Panc1 (cell line): Measurements from ENCODE around the gene ATP6V1B1. TPM values are rescaled to one million over a fixed set of nuclear protein-coding genes. Genes with fewer than 3 reads are reported as not detected.

Source experiments
- ATAC-seq: fragments of 200-7000 bp; cut with Tn5 transposase; 2 replicates; pipeline ENCODE4 v1.9.1; 2020; ENCODE audit warnings: mild to moderate bottlenecking, moderate library complexity
- BruUV-seq: library from RNA; stranded (reverse); fragments of 400-500 nt; replicated peaks from 2 replicates; lab custom pipeline; 2021; lab: Mats Ljungman, UMichigan
- CTCF ChIA-PET: fragments of 300-600 bp; sonication (Branson Sonifier 250); formaldehyde crosslinking; loops from one replicate; lab custom pipeline; 2022; ENCODE audit warnings: antibody characterized with exemption; lab: Charles Lee
- POLR2A ChIA-PET: fragments of 300-600 bp; sonication (Branson Sonifier 250); formaldehyde crosslinking; loops from one replicate; lab custom pipeline; 2022; ENCODE audit warnings: antibody characterized with exemption; lab: Charles Lee
- DNase-seq: peaks from one replicate; pipeline ENCODE4 v3.0.0-alpha.2; 2010; ENCODE audit warnings: low read depth, low spot score
- H3K27ac ChIP-seq: 2 replicates; pipeline ENCODE4 v1.5.1; 2011; ENCODE audit warnings: mild to moderate bottlenecking, low read length, inconsistent platforms
- H3K27me3 ChIP-seq: fragments of 200-500 bp; sonication (Bioruptor generic); 2 replicates; pipeline ENCODE4 v1.6.0; 2014; ENCODE audit warnings: low read length, inconsistent platforms; ENCODE audit not compliant: control insufficient read depth, insufficient read depth
- H3K36me3 ChIP-seq: fragments of 200-500 bp; sonication (Bioruptor generic); 2 replicates; pipeline ENCODE4 v1.5.1; 2014; ENCODE audit warnings: inconsistent platforms, mild to moderate bottlenecking, low read length, moderate library complexity; ENCODE audit not compliant: control insufficient read depth, insufficient read depth
- H3K4me1 ChIP-seq: 2 replicates; pipeline ENCODE4 v1.5.1; 2011; ENCODE audit warnings: inconsistent platforms, mild to moderate bottlenecking, low read length, moderate library complexity; ENCODE audit not compliant: control insufficient read depth, insufficient read depth
- H3K4me3 ChIP-seq, 2 experiments: 2 replicates each; pipeline ENCODE4 v1.5.1; 2011 to 2012; ENCODE audit warnings: low read depth in 2 of 2, low read length in 2 of 2, mild to moderate bottlenecking in 2 of 2, inconsistent platforms in 1 of 2, moderate library complexity in 1 of 2
- H3K9me3 ChIP-seq: fragments of 200-500 bp; sonication (Bioruptor generic); 2 replicates; pipeline ENCODE4 v1.5.1; 2014; ENCODE audit warnings: low read depth, mild to moderate bottlenecking, inconsistent platforms, low read length, moderate library complexity; ENCODE audit not compliant: control insufficient read depth, insufficient read depth
- POLR2AphosphoS5 ChIP-seq: IDR thresholded peaks from 2 replicates; pipeline ENCODE4 v1.6.1; 2012; ENCODE audit warnings: mild to moderate bottlenecking, low read depth, low read length, moderate library complexity
- SIN3A ChIP-seq: IDR thresholded peaks from 2 replicates; pipeline ENCODE4 v1.6.1; 2012; ENCODE audit warnings: low read depth, mild to moderate bottlenecking, low read length, moderate library complexity, borderline replicate concordance; ENCODE audit not compliant: insufficient read depth
- TCF7L2 ChIP-seq: IDR thresholded peaks from 2 replicates; pipeline ENCODE4 v1.6.1; 2011; ENCODE audit warnings: mild to moderate bottlenecking, low read depth, low read length, inconsistent platforms
- in situ Hi-C: cut with HindIII; loops from 2 replicates; pipeline ENCODE4 v1.10.0; 2016; ENCODE audit warnings: low sequenced_read_pairs, low pct_unique_long_range_greater_than_20kb
- intact Hi-C: fragments of 100-400 bp; cut with micrococcal nuclease; formaldehyde crosslinking; loops from one replicate; pipeline ENCODE4 v1.10.0; 2022; ENCODE audit not compliant: unreplicated experiment
- total RNA-seq: library from RNA; stranded (reverse); gene quantifications from one replicate; pipeline ENCODE4 v1.2.1, GENCODE V29; 2021; ENCODE audit not compliant: unreplicated experiment
- TF ChIP-seq, protein P1 (sequence below), 2 experiments: IDR thresholded peaks; 2 replicates each; pipeline ENCODE4 v1.6.1; 2011 to 2012; ENCODE audit warnings: low read depth in 2 of 2, control low read depth in 1 of 2, low read length in 1 of 2, mild to moderate bottlenecking in 1 of 2, moderate library complexity in 1 of 2; ENCODE audit not compliant: insufficient read depth in 1 of 2
- TF ChIP-seq, protein P2 (sequence below): fragments of 450-650 bp; IDR thresholded peaks from 2 replicates; pipeline ENCODE4 v1.5.1; 2017; ENCODE audit warnings: mild to moderate bottlenecking

Gene ATP6V1B1
- total RNA-seq, 1 experiment from 2014 or later: 0.18 TPM

DNA sequence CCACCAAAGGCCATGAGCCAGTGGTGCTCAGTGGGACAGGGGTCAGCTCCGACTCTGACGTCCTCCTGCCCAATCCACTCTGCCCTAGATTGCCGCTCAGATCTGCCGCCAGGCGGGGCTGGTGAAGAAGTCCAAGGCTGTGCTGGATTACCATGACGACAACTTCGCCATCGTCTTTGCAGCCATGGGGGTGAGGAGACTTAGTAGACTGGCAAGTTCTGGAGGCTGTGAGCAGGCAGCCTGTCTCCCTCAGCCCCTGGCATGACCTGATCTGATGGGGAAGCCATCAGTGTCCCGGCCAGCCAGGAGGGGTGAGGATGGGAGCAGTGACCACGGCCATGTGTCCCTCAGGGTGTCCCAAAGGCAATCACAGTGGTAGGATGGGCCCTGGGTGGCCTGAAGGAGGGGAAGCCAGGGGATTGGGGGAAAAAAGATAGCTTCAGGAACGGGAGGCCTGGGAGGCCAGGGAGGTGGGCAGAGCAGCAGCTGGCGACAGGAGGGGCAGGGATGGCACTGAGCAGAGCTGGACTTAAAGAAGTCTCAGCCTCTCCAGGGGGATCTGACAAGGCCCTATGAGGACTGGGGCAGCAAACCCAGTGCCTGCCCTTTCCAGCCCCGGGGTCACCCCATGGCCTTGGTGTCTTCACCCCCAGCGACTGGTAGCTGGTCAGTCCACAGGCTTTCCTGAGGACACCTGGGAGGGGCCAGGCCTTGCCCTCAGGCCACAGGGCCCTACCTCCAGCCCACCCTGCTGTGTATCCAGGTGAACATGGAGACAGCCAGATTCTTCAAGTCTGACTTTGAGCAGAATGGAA, 25.3 kb downstream of the ATP6V1B1 start:
- no peaks in the 10 kb centered on the region for H3K36me3 ChIP-seq
- H3K27me3 ChIP-seq: no peaks in the 10 kb centered on the region; the same call in 1 of the 2 replicates
- POLR2A ChIA-PET: no interaction called here
- no peaks in the 10 kb centered on the region for H3K4me1 ChIP-seq
- no peaks in the 10 kb centered on the region for H3K9me3 ChIP-seq
- in situ Hi-C loops (no loop called here), intact Hi-C loops (no loop called here)
- no peak overlapping the region for H3K27ac ChIP-seq
- no TSS peak for BruUV-seq
- TF ChIP-seq SIN3A: no peak
- no peak for TF ChIP-seq POLR2AphosphoS5
- TF ChIP-seq, protein P1, sequence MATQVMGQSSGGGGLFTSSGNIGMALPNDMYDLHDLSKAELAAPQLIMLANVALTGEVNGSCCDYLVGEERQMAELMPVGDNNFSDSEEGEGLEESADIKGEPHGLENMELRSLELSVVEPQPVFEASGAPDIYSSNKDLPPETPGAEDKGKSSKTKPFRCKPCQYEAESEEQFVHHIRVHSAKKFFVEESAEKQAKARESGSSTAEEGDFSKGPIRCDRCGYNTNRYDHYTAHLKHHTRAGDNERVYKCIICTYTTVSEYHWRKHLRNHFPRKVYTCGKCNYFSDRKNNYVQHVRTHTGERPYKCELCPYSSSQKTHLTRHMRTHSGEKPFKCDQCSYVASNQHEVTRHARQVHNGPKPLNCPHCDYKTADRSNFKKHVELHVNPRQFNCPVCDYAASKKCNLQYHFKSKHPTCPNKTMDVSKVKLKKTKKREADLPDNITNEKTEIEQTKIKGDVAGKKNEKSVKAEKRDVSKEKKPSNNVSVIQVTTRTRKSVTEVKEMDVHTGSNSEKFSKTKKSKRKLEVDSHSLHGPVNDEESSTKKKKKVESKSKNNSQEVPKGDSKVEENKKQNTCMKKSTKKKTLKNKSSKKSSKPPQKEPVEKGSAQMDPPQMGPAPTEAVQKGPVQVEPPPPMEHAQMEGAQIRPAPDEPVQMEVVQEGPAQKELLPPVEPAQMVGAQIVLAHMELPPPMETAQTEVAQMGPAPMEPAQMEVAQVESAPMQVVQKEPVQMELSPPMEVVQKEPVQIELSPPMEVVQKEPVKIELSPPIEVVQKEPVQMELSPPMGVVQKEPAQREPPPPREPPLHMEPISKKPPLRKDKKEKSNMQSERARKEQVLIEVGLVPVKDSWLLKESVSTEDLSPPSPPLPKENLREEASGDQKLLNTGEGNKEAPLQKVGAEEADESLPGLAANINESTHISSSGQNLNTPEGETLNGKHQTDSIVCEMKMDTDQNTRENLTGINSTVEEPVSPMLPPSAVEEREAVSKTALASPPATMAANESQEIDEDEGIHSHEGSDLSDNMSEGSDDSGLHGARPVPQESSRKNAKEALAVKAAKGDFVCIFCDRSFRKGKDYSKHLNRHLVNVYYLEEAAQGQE (IDR thresholded peaks at IDR 0.05; ENCODE audit: insufficient read depth in 1 of 2, low read depth in 2 of 2, low read length in 1 of 2): no peak
- TF ChIP-seq, protein P2, sequence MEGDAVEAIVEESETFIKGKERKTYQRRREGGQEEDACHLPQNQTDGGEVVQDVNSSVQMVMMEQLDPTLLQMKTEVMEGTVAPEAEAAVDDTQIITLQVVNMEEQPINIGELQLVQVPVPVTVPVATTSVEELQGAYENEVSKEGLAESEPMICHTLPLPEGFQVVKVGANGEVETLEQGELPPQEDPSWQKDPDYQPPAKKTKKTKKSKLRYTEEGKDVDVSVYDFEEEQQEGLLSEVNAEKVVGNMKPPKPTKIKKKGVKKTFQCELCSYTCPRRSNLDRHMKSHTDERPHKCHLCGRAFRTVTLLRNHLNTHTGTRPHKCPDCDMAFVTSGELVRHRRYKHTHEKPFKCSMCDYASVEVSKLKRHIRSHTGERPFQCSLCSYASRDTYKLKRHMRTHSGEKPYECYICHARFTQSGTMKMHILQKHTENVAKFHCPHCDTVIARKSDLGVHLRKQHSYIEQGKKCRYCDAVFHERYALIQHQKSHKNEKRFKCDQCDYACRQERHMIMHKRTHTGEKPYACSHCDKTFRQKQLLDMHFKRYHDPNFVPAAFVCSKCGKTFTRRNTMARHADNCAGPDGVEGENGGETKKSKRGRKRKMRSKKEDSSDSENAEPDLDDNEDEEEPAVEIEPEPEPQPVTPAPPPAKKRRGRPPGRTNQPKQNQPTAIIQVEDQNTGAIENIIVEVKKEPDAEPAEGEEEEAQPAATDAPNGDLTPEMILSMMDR: no peak
- no peak for TF ChIP-seq TCF7L2
- CTCF ChIA-PET: interaction anchor here (0.6 to 1.2 kb wide), 2 partner anchors 41 to 131 kb away, joined by 3 to 4 read pairs; no protein-coding TSS in a partner anchor
- no peak overlapping the region for H3K4me3 ChIP-seq
- ATAC-seq (no peak), DNase-seq (no peak)

GRCh38 chr2:70961648-70961994, 25.9 kb downstream of the ATP6V1B1 start:
- Histone ChIP-seq H3K36me3 (no peaks in the 10 kb centered on the region), H3K4me3 (no peak overlapping the region), H3K4me1 (no peaks in the 10 kb centered on the region), H3K27ac (no peak overlapping the region), H3K9me3 (no peaks in the 10 kb centered on the region), H3K27me3 (no peaks in the 10 kb centered on the region; the same call in 1 of the 2 replicates)
- ChIA-PET CTCF (interaction anchor here (0.6 to 1.2 kb wide), 2 partner anchors 42 to 131 kb away, joined by 3 to 4 read pairs; no protein-coding TSS in a partner anchor), POLR2A (no interaction called here)
- in situ Hi-C loops: no loop called here
- TF ChIP-seq TCF7L2 (no peak), POLR2AphosphoS5 (no peak), SIN3A (no peak)
- TF ChIP-seq, protein P2: no peak
- TF ChIP-seq, protein P1 (IDR thresholded peaks at IDR 0.05; ENCODE audit: insufficient read depth in 1 of 2, low read depth in 2 of 2, low read length in 1 of 2): no peak
- ATAC-seq: no peak
- no TSS peak for BruUV-seq
- intact Hi-C loops: no loop called here
- DNase-seq: no peak
